GM19099 (cell line): ENCODE results near the gene U2AF2.

ENCODE experiments used
- POLR2A ChIP-seq: IDR thresholded peaks from 3 replicates; pipeline ENCODE4 v1.6.1; 2011; ENCODE audit warnings: low read depth; ENCODE audit not compliant: insufficient read length; ENCODE audit errors: extremely low read depth

U2AF2 gene

GRCh38 chr19:55635334-55635717 lies 19.5 kb upstream of the U2AF2 start:
- no peak for TF ChIP-seq POLR2A

GRCh38 chr19:55635856-55636440 lies 18.9 kb upstream of the U2AF2 start:
- TF ChIP-seq POLR2A: no peak

GRCh38 chr19:55636723-55637122 lies 18.1 kb upstream of the U2AF2 start:
- no peak for TF ChIP-seq POLR2A

GRCh38 chr19:55637534-55637933 lies 17.3 kb upstream of the U2AF2 start:
- no peak for TF ChIP-seq POLR2A

GRCh38 chr19:55638864-55639359 lies 15.9 kb upstream of the U2AF2 start:
- TF ChIP-seq POLR2A: no peak

GRCh38 chr19:55640043-55640576 lies 14.7 kb upstream of the U2AF2 start:
- peak; percentile 43 for TF ChIP-seq POLR2A

- peak; percentile 50 for TF ChIP-seq POLR2A
Observed at GRCh38 chr19:55640577-55641425, 14.0 kb upstream of the U2AF2 start, which contains the start of gene ZNF580. Gene ZNF580, plus strand, starts transcription at chr19:55641002. Its CDS starts 1,507 bp downstream, at chr19:55642509.

- no peak for TF ChIP-seq POLR2A
Observed at GRCh38 chr19:55641426-55642152, 13.2 kb upstream of the U2AF2 start.

- TF ChIP-seq POLR2A: peak; percentile 13
Observed at GRCh38 chr19:55642153-55643002, 12.5 kb upstream of the U2AF2 start.

GRCh38 chr19:55643003-55643886 lies 11.6 kb upstream of the U2AF2 start, which contains the start of gene ZNF581:
Gene ZNF581, plus strand, starts transcription at chr19:55643649. Its CDS starts 923 bp downstream, at chr19:55644572.
- peak; percentile 61 for TF ChIP-seq POLR2A

- no peak for TF ChIP-seq POLR2A
Observed at GRCh38 chr19:55643887-55644176, 11.0 kb upstream of the U2AF2 start.

- peak; percentile 24 for TF ChIP-seq POLR2A
Observed at GRCh38 chr19:55644191-55644833, 10.5 kb upstream of the U2AF2 start.
